GM18499 (cell line): ENCODE measurements around the gene MGMT.

Experiments
- ATAC-seq: cut with Tn5 transposase; IDR thresholded peaks from one replicate; pipeline ENCODE4 v1.9.1; 2021; ENCODE audit warnings: moderate number of reproducible peaks; ENCODE audit not compliant: insufficient read depth, unreplicated experiment

The MGMT gene

DNA sequence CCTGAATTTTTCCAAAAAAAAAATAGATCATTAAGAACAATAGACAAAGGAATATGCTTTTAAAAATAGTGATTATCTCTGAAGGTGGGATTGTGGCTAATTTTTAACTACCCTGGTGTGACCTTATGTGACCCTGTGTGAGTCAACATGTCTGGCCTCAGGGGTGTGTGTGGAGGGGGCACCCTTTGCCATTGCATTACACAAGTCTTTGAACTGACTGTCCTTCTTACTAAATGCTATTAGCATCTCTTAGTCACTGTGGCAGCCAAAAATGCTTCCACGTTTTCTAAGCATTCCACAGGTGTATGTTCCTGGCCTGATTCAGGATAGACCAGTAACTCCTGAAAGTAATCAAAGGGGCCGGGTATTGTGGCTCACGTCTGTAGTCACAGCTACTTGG, 175.4 kb downstream of the MGMT start:
- no peak for ATAC-seq

DNA sequence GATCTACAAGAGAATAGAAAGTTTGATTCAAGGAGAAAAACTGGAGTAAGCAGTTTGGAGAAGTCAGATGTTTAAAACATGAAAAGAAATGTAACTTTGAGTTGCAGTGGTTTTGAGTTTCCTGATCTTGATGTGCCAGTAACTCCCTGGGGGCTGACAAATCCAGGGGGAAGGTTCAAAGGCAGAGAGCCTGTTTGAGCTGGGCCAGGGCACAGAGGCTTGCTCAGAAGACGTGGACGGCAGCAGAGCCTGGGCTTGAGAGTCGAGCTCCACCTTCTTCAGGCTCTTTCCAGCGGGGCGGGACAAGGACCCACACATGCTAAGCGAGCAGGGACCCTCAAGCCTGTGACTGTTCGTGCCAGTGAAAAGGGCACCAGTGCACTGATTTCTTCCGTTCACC, 176.2 kb downstream of the MGMT start:
- no peak for ATAC-seq

DNA sequence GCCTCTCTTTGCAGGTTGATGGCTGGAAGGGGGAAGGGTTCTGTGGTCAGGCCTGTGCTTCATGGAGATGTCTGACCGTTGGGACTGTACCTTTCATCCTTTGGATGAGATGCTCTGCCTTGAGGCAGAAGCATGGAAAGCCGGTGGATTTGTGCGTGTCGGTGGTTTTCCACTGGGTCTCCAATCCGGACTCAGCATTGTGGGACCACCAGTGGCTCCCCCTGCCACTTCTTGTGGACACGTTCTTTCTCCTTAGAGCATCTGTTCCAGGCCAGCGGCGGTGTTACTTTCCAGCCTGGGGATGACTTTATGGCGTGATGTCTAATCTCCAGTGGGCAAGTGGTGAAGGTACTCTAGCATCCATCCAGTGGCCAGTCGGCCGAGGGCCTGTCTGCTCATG, 178.4 kb downstream of the MGMT start:
- ATAC-seq = no peak

DNA sequence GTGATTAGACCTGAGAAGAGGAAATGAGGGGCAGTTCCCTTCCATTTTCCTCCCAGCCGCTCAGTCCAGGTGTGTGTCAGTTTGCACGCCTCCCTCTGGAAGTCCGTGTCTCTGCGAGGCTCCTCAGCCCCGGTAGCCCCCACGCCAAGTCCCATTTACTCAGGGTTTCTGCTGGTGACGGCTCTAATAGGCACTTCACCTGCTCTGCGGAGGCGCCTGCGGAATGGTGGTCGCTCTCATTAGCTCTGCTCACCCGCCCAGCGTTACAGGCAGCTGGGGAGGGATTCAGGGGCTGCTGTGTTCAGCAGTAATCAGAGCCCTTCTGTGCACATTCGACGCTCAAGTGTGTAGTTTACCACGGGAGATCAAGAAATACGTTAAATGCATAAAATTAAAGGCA, 179.9 kb downstream of the MGMT start:
- no peak for ATAC-seq

DNA sequence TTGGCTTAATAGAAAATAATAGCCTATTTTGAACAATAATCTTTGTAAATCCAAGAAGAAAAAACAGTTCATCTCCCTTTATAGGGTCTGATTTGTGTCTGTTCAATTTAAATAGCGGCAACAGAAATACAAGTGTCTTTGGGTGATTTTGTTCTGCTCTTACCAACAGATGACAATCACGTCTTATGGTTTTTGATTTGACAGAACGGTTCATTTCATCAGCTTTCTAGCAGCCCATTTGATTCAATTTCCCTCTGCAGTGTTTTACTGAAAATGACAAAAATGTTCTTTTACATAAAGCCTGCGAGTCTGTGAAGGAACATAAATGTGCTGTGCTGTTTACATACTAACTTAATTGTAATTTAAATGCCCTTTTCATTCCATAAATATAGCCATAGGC, 180.5 kb downstream of the MGMT start:
- no peak for ATAC-seq

DNA sequence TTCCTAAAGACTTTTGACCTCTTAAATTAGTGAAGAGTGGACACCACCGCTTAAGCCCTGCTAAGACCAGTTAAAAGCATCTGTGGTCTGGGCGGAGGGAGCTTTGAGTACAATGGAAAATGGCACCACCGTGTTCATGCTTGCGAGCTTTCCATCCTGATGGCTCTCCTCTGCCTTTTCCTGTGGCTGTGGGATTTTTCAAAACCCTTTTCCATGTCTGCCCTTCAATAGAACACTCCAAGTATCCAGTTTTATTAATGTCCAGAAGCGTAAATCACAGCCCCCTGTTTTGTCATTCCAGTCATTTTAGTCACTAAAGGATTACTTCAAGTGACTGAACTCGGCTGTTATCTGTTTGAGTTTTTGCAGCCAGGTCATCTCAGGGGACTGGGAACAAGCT, 181.8 kb downstream of the MGMT start:
- no peak for ATAC-seq

DNA sequence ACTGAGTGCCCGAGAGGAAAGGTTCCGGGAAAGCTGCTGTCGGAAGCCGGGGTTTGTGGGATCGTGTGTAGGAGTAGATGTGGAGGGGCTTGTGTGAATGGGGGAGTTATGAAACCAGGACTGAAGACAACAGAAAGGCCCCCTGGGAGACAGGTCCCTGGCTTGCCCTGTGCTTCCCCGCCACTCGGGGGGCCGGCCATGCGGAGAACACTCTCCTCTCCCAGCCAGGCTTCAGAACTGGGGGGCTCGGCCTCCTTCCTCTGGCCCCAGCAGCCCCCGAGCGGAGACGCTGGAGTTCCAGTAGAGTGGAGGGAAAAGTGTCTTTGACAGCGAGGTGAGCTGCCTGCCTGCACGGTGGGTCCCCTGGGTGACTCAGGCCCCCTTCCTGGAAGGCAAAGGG, 185.0 kb downstream of the MGMT start:
- ATAC-seq = no peak

DNA sequence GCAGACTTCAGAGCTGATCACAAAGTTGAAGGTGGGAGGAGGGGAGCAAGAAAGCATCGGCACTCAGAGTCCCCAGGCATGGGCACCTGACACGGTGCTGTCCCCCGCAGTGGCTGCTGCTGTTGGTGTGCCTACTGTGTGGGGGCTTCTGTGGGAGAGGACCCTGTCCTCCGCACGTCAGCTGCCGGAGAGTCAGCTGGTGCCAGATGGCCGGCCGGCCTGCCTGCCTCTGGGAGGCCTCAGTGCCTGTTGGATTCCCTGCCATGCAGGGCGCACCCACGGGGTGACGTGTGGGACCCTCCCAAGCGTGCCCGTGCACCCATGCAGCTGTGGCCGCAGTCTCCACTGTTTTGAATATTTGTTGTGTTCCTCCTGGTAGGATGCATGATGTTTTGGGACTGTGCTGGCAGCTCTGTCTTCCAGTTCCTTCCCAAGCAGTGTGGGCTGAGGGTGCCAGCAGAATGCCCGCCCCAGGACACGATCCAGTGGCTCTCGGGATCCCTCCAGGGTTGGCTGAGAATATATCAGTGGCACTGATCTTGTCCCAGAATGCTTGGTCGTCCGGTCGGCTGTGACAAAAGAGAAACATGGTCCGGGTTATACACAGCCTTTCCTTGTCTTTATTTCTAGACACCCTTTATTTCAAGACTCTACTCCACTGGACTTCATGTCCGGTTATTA, 185.6 kb downstream of the MGMT start:
- no peak for ATAC-seq

DNA sequence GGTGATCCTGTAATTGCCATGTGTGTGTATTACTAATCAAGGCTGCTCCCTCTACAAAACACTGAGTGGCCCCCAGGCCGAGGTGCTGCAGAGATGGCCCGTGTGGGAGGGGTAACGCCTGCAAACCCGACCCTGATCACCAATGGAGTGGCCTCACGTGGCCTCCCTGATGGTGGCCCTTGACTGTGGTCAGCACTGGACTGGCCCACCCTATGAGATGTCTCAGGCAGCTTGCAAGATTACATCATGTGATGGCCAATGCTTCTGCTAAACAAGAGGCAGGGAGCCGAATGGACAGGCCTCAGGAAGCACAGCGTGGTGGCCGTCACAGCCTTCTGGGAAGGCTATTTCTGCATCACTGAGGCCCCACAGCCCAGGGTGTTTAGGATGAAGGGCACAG, 186.4 kb downstream of the MGMT start:
- ATAC-seq = no peak

DNA sequence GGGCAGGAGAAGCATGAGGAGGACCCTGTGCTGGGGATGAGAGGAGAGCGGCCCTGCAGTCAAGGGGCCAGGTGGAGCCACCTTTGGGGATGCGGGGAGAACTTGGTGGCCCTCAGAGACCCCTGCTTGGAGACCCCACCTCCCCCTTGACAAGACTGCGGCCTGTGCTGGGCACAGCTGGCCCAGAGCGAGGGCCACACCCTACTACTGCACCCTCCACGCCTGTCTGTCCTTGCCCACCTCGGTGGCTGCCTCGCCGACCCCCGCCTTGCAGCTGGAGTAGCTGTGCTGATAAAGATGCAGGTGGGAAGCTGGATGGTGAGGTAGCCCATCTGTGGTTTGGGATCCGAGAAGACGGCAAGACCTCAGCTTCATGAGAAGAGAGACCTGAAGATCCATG, 186.8 kb downstream of the MGMT start:
- no peak for ATAC-seq

DNA sequence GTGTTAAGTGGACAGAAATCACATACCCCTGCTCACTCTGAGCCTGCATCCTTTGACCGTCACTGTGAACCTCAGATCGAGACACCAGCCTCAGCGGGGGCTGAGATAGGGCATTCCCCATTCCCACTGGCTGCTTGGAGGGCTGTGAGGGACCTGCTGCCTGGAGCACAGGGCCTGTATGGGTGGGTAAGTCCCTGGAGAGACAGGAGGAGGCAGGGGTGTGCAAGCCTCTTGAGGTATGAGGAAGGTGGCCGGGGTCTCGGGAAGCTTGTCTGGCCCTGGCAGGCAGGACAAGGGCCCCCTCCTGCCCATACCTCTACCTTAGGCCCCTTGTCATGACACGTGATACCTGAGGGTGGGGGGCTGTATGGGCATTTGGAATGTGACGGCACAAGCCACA, 187.4 kb downstream of the MGMT start:
- no peak for ATAC-seq

DNA sequence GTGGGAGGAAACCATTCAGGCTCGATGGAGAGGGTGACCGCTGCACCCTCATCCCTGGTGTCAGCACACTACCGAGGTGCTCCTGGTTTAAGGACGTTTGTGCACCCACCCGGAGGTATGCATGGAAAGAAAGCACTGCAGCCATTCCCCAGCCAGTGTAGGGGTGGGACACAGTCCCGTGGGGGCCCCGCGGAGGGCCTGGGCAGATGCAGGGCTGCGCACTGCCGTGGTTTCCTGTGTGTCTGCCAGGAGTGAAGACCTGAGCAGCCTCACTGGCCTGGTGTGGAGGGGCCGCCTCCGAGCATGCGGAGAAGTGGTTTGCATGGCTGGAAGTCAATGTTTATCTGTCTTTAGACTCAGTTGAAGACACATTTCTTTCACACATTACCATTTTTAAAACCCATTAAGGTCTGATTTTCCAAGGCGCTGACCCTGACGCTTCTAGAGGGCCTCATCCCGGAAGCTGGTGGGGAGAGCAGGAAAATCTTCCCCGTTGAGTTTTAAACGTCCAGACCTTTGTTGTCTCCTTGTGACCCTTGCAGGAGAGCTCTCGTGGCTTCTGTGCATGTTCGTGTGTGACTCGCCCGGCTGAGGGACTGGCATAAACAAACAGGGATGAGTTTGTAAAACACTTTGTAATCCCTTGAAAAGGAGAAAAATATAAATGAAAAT, 188.1 kb downstream of the MGMT start:
- ATAC-seq = no peak

DNA sequence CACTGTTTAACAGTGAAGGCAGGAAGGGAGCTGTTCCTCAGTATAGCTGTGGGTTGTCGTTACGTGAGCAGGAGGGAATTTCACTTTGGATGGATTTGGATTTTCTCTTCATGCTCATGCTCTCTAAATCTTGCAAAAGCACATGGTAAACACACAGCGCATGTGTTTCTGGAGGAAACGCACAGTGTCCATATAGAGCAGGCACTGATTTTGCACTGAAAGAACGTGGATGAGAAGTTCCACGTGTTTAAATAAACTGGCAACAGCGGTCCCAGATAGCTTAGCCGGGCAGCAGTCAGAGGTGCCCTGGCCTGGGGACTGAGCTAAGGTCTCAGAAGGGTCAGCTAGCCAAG, 188.6 kb downstream of the MGMT start:
- no peak for ATAC-seq

DNA sequence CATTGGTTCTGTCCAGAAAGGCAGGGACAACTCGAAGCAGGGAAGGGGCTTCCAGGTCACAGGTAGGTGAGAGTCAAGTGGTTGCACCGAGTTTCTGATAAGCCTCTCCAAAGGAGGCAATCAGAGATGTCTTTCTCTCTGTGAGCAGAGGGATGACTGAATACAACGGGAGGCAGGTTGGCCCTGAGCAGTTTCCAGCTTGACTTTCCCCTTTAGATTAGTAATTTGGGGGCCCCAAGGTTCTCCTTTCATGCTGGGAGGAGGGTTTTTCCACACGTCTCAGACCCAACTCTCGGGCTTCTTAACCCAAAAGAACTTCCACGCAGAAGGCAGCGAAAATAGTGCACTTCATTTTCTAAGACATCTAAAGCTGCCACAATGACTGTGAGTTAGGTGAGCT, 189.6 kb downstream of the MGMT start:
- ATAC-seq = no peak

DNA sequence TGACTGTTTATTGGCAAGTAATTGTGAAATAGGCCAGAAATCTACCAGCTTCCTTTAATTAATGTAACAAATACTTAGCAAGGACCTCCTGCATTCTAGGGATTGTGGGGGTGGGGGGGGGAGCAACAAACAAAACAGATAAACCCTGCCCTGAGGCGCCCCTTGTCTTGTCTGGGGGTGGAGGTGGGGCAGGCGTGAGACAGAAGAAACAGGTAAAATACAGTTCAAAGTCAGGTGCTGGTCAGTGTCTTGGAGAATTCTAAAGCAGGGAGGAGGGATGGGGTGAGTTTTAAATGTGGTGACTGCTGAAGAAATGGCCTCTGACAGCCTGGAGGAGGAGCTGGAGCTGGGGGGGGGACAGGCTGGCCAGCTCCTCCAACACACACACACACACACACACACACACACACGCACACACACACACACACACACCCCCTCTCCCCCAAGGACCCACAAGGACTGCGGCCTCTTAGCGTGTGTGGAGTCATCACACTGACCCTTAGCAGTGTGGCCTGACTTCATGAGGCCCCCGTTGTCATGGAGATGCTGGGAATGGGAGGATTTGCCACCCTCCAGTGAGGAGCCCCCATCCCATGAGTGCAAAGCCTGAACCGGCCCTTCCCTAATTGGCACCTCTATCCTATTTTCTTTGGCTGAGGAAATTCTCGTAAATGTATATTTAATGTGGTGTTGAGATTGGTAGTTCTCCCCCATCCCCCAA, 190.4 kb downstream of the MGMT start:
- no peak for ATAC-seq

DNA sequence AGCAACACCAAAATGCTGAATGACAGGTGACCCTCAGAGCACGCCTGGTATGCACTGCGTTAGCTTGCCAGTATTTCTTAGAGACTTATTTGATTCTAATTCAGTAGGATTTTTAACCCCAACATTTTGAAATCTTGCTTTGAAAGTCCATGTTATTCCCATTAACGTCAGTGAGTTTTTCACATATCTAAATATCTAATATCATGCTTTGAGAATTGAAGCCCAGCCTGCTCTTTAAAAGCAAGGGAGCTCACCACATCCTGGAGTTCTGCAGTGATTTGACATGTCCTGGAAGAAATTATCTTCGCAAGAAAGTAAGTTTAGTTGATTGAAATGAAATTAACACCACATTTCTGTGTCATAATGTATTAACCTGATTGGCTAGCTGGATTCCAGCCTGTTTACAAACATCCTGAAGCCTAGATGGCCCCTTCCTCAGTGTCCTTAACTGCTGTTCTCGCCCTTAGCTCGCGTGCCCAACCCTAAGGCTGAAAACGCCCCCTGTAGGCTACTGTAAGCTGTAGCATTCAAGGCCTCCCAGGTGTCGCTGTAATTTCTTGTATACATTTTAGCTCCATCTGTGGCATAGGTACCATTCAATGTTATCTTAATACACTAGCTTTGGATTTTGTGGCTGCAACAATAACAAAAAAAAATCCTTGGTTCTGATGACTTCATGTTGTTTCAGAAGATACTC, 191.5 kb downstream of the MGMT start:
- no peak for ATAC-seq

DNA sequence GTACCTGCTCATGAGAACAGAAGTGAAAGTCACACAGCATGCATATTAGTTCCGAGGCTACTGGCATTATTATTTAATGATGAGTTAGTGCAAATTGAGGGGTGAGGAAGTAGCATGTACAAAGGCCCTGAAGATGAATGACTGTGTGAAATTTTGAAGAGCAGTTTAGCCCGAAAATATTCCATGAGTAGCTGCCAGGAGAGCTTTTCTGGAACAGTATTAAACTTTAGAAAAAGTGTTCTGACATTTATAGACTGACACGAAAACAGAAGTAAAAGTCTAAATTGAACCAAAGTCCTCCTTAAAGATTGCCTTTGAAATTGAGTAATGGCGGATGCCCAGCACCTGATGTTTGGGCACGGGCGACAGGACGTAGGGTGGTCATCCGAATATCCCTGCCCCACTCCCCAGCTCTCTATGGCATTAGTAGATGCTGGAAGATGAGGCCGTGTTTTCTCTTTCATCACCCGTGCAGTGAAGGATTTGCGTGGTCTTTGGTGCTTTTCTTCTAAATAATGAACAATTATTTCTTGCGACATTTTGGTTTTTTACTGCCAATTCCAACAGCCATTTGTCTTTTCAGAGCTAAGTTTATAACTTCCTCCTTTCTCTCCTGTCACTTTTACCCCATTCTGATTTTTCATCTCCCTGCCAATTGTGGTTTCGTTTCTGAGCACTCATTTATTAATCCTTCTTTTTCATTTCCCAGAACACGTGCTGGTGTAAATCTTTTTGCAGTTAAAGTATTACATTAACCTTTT, 192.6 kb downstream of the MGMT start:
- no peak for ATAC-seq

DNA sequence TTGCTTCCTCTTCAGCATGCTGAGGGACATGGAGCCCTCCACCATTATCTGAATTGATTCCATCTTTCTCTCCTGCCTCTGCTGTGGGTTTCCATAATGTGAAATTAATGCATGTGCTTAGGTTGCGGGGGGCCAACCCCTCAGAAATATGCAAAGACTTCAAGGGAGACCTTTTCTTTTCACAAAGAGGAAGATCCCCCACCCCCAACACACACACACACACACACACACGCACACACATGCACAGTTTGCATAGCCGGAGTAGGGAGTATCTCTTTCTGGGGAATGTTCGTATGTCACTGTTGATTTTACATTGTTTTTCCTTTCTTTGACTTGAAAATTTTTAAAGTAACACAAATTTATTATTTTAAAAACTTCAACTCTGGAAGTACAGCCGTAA, 193.5 kb downstream of the MGMT start:
- no peak for ATAC-seq

DNA sequence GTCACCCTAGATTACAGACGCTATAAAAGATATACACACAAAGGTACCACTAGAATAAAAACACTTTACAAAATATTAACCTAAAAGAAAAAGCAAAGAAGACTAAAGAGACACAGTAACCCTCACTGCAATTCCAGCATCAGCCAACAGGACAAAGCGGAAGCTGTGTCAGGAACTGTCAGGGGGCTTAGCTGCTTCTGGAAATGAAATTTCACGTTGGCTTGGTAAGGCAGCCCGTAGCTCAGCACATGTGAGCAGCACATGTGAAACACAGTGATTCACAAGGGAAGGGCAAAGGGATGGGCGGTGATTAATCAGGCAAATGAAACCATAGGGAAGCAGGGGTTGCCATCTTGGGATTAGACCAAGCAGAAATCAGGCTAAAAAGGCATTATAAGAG, 195.4 kb downstream of the MGMT start:
- no peak for ATAC-seq

DNA sequence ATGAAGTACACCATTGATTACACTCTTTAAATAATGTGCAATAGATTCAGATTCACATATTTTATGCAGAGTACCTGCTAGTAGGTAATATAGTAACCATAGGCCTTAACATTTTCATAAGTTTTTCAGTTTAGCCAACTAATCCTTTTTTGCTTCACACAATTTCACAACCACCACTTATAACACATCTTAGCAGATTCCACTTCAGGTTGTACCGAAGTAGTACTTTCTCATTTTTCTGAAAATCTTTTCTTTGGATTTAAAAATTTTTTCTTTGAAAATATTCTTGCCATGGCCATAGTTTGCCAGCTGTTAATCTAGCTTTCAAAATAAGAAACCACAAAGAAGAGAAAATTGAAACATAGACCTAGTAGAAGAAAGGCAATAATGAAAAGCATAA, 203.1 kb downstream of the MGMT start:
- ATAC-seq = no peak

DNA sequence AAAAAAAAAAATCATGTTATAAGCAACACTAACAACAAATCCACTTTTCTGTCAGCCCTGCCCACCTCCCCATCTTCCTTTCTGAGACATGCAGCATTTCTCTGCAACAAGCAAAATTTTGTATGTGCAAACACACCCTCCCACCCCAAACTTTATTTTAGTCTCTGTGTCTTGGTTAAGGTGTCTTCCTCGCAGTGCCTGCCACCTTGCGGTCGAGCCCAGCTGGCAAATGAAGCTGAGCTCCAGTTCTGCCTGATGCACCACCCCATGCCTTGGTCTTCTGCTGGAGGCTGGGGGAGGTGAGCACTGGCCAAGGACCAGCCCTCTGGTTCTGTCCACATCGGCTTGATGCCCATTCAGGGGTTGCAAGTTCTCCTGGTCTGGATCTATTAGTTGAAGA, 206.3 kb downstream of the MGMT start:
- no peak for ATAC-seq
